K562 (cell line): Measurements from ENCODE around the gene RABGAP1L. TPM values are rescaled to one million over a fixed set of nuclear protein-coding genes. Genes with fewer than 3 reads are reported as not detected.

Source experiments
- ELK1 ChIP-seq: sonication (generic); formaldehyde crosslinking; IDR thresholded peaks from 2 replicates; pipeline ENCODE4 v1.8.1; 2022; ENCODE audit warnings: missing genetic modification reagents
- GATA2 ChIP-seq: sonication (generic); formaldehyde crosslinking; IDR thresholded peaks from 2 replicates; pipeline ENCODE4 v1.4.0; 2020; ENCODE audit warnings: mild to moderate bottlenecking, missing genetic modification reagents
- GATAD2B ChIP-seq: fragments of 450-650 bp; IDR thresholded peaks from 2 replicates; pipeline ENCODE4 v1.6.1; 2017; ENCODE audit warnings: mild to moderate bottlenecking, borderline replicate concordance
- HMG20B ChIP-seq: fragments of 250-450 bp; sonication (Bioruptor Pico); IDR thresholded peaks from 2 replicates; pipeline ENCODE4 v1.5.0; 2021; ENCODE audit warnings: mild to moderate bottlenecking
- PCBP2 ChIP-seq: fragments of 200-400 bp; formaldehyde crosslinking; IDR thresholded peaks from 2 replicates; pipeline ENCODE4 v1.6.1; 2018; ENCODE audit warnings: low read length, low read depth, mild to moderate bottlenecking, moderate library complexity; ENCODE audit not compliant: poor library complexity, severe bottlenecking
- PHB ChIP-seq: fragments of 250-450 bp; sonication (Bioruptor Pico); IDR thresholded peaks from 2 replicates; pipeline ENCODE4 v1.5.0; 2021
- PHTF2 ChIP-seq: fragments of 250-450 bp; sonication (Bioruptor Pico); IDR thresholded peaks from 2 replicates; pipeline ENCODE4 v1.5.0; 2021; ENCODE audit warnings: mild to moderate bottlenecking
- PRDM10 ChIP-seq: fragments of 450-650 bp; IDR thresholded peaks from 2 replicates; pipeline ENCODE4 v1.6.1; 2018; ENCODE audit not compliant: partially characterized antibody
- PRMT5 ChIP-seq: sonication (generic); formaldehyde crosslinking; IDR thresholded peaks from 2 replicates; pipeline ENCODE4 v1.5.0; 2020; ENCODE audit warnings: missing genetic modification reagents
- UBTF ChIP-seq, 2 experiments: IDR thresholded peaks; 2 replicates each; pipeline ENCODE4 v1.6.1; 2012; ENCODE audit warnings: improper control_type of control experiment in 2 of 2, low read depth in 2 of 2, low read length in 2 of 2, borderline replicate concordance in 1 of 2
- ZFP1 ChIP-seq: fragments of 450-650 bp; formaldehyde crosslinking; IDR thresholded peaks from 2 replicates; pipeline ENCODE4 v1.4.0; 2020; ENCODE audit warnings: mild to moderate bottlenecking, mixed read lengths
- ZNF263 ChIP-seq: sonication (generic); formaldehyde crosslinking; IDR thresholded peaks from 2 replicates; pipeline ENCODE4 v1.8.0; 2022; ENCODE audit warnings: mild to moderate bottlenecking, missing genetic modification reagents, borderline replicate concordance
- ZNF444 ChIP-seq: fragments of 250-450 bp; sonication (Bioruptor Pico); IDR thresholded peaks from 2 replicates; pipeline ENCODE4 v1.4.0; 2020; ENCODE audit warnings: mild to moderate bottlenecking, moderate library complexity
- ZNF830 ChIP-seq: fragments of 250-450 bp; sonication (Bioruptor Pico); IDR thresholded peaks from 2 replicates; pipeline ENCODE4 v1.5.0; 2021; ENCODE audit warnings: mild to moderate bottlenecking
- polyA plus RNA-seq, 8 experiments: library from polyadenylated mRNA; depleted of rRNA in 4 of 8; stranded (reverse) in 5 of 8; unstranded in 3 of 8; fragments of >200 nt; fragmentation: Nextera tagmentation in 2 of 8; fragmentation: Illumina TruSeq in 1 of 8; extraction: Ambion mirVana in 2 of 8; extraction: Trizol in 1 of 8; gene quantifications; 2 replicates each; pipeline versions ENCODE4 v1.2.1 to v1.2.3, GENCODE V29; 2011 to 2014; ENCODE audit warnings: inconsistent platforms in 1 of 8, missing spikeins in 1 of 8
- total RNA-seq, 7 experiments: library from RNA; depleted of rRNA in 6 of 7; stranded (reverse); fragments of >200 nt in 6 of 7; fragmentation: Illumina TruSeq in 2 of 7; extraction: Trizol in 2 of 7; gene quantifications; 2 replicates each; pipeline versions ENCODE4 v1.2.1 to v1.2.3, GENCODE V29; 2011 to 2021; ENCODE audit warnings: low replicate concordance in 1 of 7
- TF ChIP-seq, protein P1 (sequence below): fragments of 450-650 bp; IDR thresholded peaks from 2 replicates; pipeline ENCODE4 v1.6.1; 2017; ENCODE audit warnings: mild to moderate bottlenecking, moderate library complexity
- TF ChIP-seq, protein P2 (sequence below): fragments of 450-650 bp; conservative IDR thresholded peaks from 2 replicates; pipeline ENCODE4 v1.6.1; 2016; ENCODE audit warnings: missing genetic modification characterization, low read depth, mild to moderate bottlenecking, missing compliant biosample characterization, moderate library complexity

RABGAP1L gene
- total and polyA plus RNA-seq, 9 of the 15 experiments (the other 6 are each of a cell fraction or from before 2014, with no cell fraction given) = 16.5 to 44.9 (median 26.7) TPM

DNA sequence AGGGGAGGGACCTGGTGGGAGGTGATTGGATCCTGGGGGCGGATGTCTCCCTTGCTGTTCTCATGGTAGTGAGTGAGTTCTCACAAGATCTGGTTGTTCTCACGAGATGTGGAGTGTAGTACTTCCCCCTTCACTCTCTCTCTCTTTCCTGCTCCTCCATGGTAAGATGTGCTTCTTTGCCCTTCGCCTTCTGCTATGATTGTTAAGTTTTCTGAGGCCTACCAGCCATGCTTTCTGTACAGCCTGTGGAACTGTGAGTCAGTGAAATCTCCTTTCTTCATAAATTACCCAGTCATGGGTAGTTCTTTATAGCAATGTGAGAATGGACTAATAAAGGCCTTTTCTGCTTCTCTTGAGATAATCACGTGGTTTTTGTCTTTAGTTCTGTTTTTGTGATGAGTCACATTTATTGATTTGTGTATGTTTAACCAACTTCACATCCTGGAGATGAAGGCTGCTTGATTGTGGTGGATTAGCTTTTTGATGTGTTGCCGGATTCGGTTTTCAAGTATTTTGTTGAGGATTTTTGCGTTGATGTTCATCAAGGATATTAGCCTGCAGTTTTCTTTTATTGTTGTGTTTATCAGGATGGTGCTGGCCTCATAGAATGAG lies 45.5 kb downstream of the RABGAP1L start (continued):
- TF ChIP-seq UBTF (IDR thresholded peaks at IDR 0.05; ENCODE audit: borderline replicate concordance in 1 of 2, low read depth in 2 of 2, low read length in 2 of 2) (no peak), ELK1 (CRISPR knock-in tag) (no peak), GATA2 (no peak), PRDM10 (no peak), PRMT5 (CRISPR knock-in tag) (no peak), PHTF2 (CRISPR knock-in tag) (no peak), ZNF263 (CRISPR knock-in tag) (no peak; the same call in 1 of the 2 replicates), PCBP2 (no peak), HMG20B (CRISPR knock-in tag) (no peak), PHB (no peak), ZNF830 (CRISPR knock-in tag) (no peak), ZNF444 (CRISPR knock-in tag) (0 out of 2 replicates have a peak, but pooled peaks have one; percentile 19), ZFP1 (CRISPR knock-in tag) (no peak), GATAD2B (no peak)
- TF ChIP-seq, protein P1, sequence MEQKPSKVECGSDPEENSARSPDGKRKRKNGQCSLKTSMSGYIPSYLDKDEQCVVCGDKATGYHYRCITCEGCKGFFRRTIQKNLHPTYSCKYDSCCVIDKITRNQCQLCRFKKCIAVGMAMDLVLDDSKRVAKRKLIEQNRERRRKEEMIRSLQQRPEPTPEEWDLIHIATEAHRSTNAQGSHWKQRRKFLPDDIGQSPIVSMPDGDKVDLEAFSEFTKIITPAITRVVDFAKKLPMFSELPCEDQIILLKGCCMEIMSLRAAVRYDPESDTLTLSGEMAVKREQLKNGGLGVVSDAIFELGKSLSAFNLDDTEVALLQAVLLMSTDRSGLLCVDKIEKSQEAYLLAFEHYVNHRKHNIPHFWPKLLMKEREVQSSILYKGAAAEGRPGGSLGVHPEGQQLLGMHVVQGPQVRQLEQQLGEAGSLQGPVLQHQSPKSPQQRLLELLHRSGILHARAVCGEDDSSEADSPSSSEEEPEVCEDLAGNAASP = 0 out of 2 replicates have a peak, but pooled peaks have one; percentile 9
- TF ChIP-seq, protein P2, sequence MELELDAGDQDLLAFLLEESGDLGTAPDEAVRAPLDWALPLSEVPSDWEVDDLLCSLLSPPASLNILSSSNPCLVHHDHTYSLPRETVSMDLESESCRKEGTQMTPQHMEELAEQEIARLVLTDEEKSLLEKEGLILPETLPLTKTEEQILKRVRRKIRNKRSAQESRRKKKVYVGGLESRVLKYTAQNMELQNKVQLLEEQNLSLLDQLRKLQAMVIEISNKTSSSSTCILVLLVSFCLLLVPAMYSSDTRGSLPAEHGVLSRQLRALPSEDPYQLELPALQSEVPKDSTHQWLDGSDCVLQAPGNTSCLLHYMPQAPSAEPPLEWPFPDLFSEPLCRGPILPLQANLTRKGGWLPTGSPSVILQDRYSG (tag) = no peak
